B cell (primary cell): ENCODE results near the gene PLEKHJ1. TPM values are rescaled to one million over a fixed set of nuclear protein-coding genes. Genes with fewer than 3 reads are reported as not detected.

ENCODE experiments used
- ATAC-seq: fragments of 200-7000 bp; cut with Tn5 transposase; one replicate; pipeline ENCODE4 v1.10.0; 2021; ENCODE audit warnings: low read depth, mild to moderate bottlenecking, moderate number of reproducible peaks, moderate library complexity
- CTCF ChIA-PET: fragments of 350-600 bp; sonication (Branson Sonifier 250); formaldehyde crosslinking; loops from one replicate; lab custom pipeline; 2021; ENCODE audit warnings: antibody characterized with exemption, inconsistent platforms; lab: Charles Lee
- POLR2A ChIA-PET: fragments of 350-600 bp; sonication (Branson Sonifier 250); formaldehyde crosslinking; loops from one replicate; lab custom pipeline; 2021; ENCODE audit warnings: antibody characterized with exemption; lab: Charles Lee
- DNase-seq: peaks from one replicate; pipeline ENCODE4 v3.0.0; 2013
- H2AFZ ChIP-seq: 2 replicates; pipeline ENCODE4 v1.6.1; 2012; ENCODE audit warnings: mild to moderate bottlenecking, low read depth, low read length; ENCODE audit not compliant: insufficient read depth, poor library complexity, severe bottlenecking
- H3K27ac ChIP-seq, 2 donors: 1 replicate in 1 of 2; 2 replicates in 1 of 2; pipeline ENCODE4 v1.5.1; 2012 to 2013; ENCODE audit warnings: low read length in 2 of 2, mild to moderate bottlenecking in 2 of 2, moderate library complexity in 1 of 2
- H3K27me3 ChIP-seq, 4 experiments: fragments of 200-600 bp in 1 of 4; sonication (generic) in 1 of 4; replicated peaks in 1 of 4; 1 replicate in 2 of 4; 2 replicates in 2 of 4; pipeline versions ENCODE4 v1.6.1 to v1.7.0; 2013 to 2016; ENCODE audit warnings: low read length in 3 of 4, mild to moderate bottlenecking in 2 of 4, mixed read lengths in 1 of 4, moderate library complexity in 1 of 4; ENCODE audit not compliant: insufficient read depth in 4 of 4, control insufficient read depth in 3 of 4; ENCODE audit errors: control extremely low read depth in 1 of 4
- H3K36me3 ChIP-seq, 2 experiments: replicated peaks in 1 of 2; 1 replicate in 1 of 2; 2 replicates in 1 of 2; pipeline versions ENCODE4 v1.6.1 to v1.7.1; 2013; ENCODE audit warnings: low read length in 1 of 2; ENCODE audit not compliant: insufficient read depth in 2 of 2, control insufficient read depth in 1 of 2; ENCODE audit errors: control extremely low read depth in 1 of 2, extremely low read depth in 1 of 2
- H3K4me1 ChIP-seq, 2 donors: fragments of 200-600 bp in 1 of 2; sonication (generic) in 1 of 2; 1 replicate in 1 of 2; 2 replicates in 1 of 2; pipeline versions ENCODE4 v1.5.1 to v1.6.1; 2013 to 2017; ENCODE audit warnings: low read length in 2 of 2; ENCODE audit not compliant: control insufficient read depth in 2 of 2, insufficient read depth in 2 of 2
- H3K4me2 ChIP-seq: replicated peaks from 2 replicates; pipeline ENCODE3; 2012; ENCODE audit warnings: mild to moderate bottlenecking, low read depth, low read length; ENCODE audit not compliant: poor library complexity, severe bottlenecking
- H3K4me3 ChIP-seq, 5 experiments: fragments of 200-600 bp in 1 of 5; sonication (generic) in 1 of 5; 1 replicate in 3 of 5; 2 replicates in 2 of 5; pipeline versions ENCODE4 v1.5.1 to v1.7.0; 2011 to 2016; ENCODE audit warnings: low read length in 4 of 5, mild to moderate bottlenecking in 4 of 5, low read depth in 2 of 5, control low read depth in 1 of 5, moderate library complexity in 1 of 5; ENCODE audit not compliant: insufficient read depth in 1 of 5; ENCODE audit errors: control extremely low read depth in 1 of 5, extremely low read depth in 1 of 5
- H3K79me2 ChIP-seq: fragments of 200-600 bp; sonication (generic); one replicate; pipeline ENCODE4 v1.6.0; 2016; ENCODE audit warnings: low read length; ENCODE audit not compliant: control insufficient read depth, insufficient read depth
- H3K9ac ChIP-seq: fragments of 200-600 bp; sonication (generic); 2 replicates; pipeline ENCODE4 v1.6.1; 2017; ENCODE audit warnings: mild to moderate bottlenecking, low read length, moderate library complexity
- H3K9me3 ChIP-seq, 3 donors: one replicate each; pipeline versions ENCODE4 v1.6.1 to v1.7.1; 2013; ENCODE audit warnings: low read length in 2 of 3; ENCODE audit not compliant: control insufficient read depth in 2 of 3, insufficient read depth in 1 of 3; ENCODE audit errors: control extremely low read depth in 1 of 3
- H4K20me1 ChIP-seq: 2 replicates; pipeline ENCODE4 v1.6.0; 2012; ENCODE audit warnings: mild to moderate bottlenecking, low read length; ENCODE audit not compliant: insufficient read depth, control insufficient read depth, poor library complexity, severe bottlenecking
- H3K27ac Mint-ChIP-seq: one replicate; pipeline ENCODE4 v1.8.0; 2021; ENCODE audit warnings: mixed read lengths
- H3K27me3 Mint-ChIP-seq: one replicate; pipeline ENCODE4 v1.8.0; 2021; ENCODE audit warnings: mixed read lengths
- H3K4me1 Mint-ChIP-seq: one replicate; pipeline ENCODE4 v1.8.0; 2021; ENCODE audit warnings: mixed read lengths
- H3K4me3 Mint-ChIP-seq: one replicate; pipeline ENCODE4 v1.8.0; 2021; ENCODE audit warnings: mixed read lengths
- H3K9me3 Mint-ChIP-seq: one replicate; pipeline ENCODE4 v1.8.0; 2022; ENCODE audit warnings: mixed read lengths; ENCODE audit not compliant: insufficient read depth
- EZH2 ChIP-seq: IDR thresholded peaks from 2 replicates; pipeline ENCODE4 v1.6.1; 2012; ENCODE audit warnings: borderline replicate concordance, low read depth, mild to moderate bottlenecking, moderate library complexity, low read length; ENCODE audit not compliant: insufficient read depth, poor library complexity, severe bottlenecking
- WGBS: methylation state at CpG from one replicate; pipeline ENCODE4 v1.1.5; 2013; ENCODE audit warnings: missing lambda C conversion rate; ENCODE audit not compliant: insufficient coverage; 5-methylcytosine and 5-hydroxymethylcytosine counted together
- intact Hi-C: fragments of 100-400 bp; cut with micrococcal nuclease; formaldehyde crosslinking; loops from one replicate; pipeline ENCODE4 v1.10.0; 2022
- polyA plus RNA-seq: library from polyadenylated mRNA; depleted of rRNA; stranded (reverse); fragments of >200 nt; gene quantifications from 2 replicates; pipeline ENCODE4 v1.2.3, GENCODE V29; 2012
- total RNA-seq, 2 donors: library from RNA; stranded (reverse); fragments of 120-200 nt in 1 of 2; gene quantifications; 1 replicate in 1 of 2; 2 replicates in 1 of 2; pipeline versions ENCODE4 v1.2.3 to v1.2.4, GENCODE V29; 2013 to 2022
- TF ChIP-seq, protein P1 (sequence below): fragments of 200-600 bp; IDR thresholded peaks from one replicate; pipeline ENCODE4 v1.8.0; 2022; ENCODE audit warnings: antibody characterized with exemption, mild to moderate bottlenecking

Gene PLEKHJ1
- total and polyA plus RNA-seq, 2 donors (not counting 1 experiment from before 2014, with no cell fraction given), result 86.7 to 117 TPM

DNA sequence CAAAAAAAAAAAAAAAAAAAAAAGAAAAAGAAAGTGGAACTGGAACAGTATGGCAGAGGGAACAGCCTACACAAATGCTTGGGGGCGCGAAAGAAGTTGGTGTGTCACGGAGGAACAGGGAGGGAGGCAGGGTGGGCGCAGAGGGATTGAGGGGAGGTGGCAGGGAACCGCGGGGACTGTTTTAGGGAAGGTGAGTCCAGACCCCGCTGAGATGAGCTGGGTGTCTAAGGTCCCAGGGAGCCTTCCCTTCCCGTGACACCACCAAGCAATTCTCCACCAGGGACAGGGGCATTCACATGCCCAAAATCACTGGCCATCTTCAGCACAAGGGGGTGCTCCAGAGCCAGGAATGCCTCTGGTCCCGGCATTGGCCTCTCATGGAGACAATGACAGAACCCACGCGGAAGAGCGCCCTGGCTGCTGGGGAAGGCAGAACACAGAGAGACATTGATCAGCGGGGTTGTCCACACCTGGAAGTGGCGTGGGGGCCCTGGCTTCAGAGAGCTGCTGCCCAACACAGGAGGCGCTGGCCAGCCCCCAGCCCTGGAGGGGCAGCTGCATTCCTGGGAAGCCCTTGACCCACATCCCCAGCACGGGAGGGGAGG is 38.9 kb upstream of the PLEKHJ1 start:
- H3K27me3 ChIP-seq, result no peaks in the 10 kb centered on the region
- POLR2A ChIA-PET, result interaction anchor here (0.6 to 10.8 kb wide), 17 partner anchors 13 to 420 kb away, joined by 3 to 134 read pairs (median 5); partner anchors contain the start of gene JSRP1
- DNase-seq (peak; percentile 75), ATAC-seq (no peak)
- H2AFZ ChIP-seq, result no peak overlapping the region
- Mint-ChIP-seq H3K4me3 (peak overlapping the region; percentile 59), H3K9me3 (no peaks in the 10 kb centered on the region), H3K27me3 (no peaks in the 10 kb centered on the region), H3K27ac (peak overlapping the region; percentile 84), H3K4me1 (peaks cover 46% of the 10 kb centered on the region)
- H3K4me2 ChIP-seq, result peak overlapping the region; percentile 37
- H3K4me1 ChIP-seq, result peaks cover 37 to 53% of the 10 kb centered on the region in 2 donors
- intact Hi-C loops, result loop anchor here (2.0 to 10.0 kb wide), 3 partner anchors 14 to 200 kb away; partner anchors contain the start of gene GADD45B
- no peaks in the 10 kb centered on the region for H3K9me3 ChIP-seq
- WGBS, result 79% methylated on average over 14 of the region's 16 CpGs
- TF ChIP-seq EZH2, result no peak
- TF ChIP-seq, protein P1, sequence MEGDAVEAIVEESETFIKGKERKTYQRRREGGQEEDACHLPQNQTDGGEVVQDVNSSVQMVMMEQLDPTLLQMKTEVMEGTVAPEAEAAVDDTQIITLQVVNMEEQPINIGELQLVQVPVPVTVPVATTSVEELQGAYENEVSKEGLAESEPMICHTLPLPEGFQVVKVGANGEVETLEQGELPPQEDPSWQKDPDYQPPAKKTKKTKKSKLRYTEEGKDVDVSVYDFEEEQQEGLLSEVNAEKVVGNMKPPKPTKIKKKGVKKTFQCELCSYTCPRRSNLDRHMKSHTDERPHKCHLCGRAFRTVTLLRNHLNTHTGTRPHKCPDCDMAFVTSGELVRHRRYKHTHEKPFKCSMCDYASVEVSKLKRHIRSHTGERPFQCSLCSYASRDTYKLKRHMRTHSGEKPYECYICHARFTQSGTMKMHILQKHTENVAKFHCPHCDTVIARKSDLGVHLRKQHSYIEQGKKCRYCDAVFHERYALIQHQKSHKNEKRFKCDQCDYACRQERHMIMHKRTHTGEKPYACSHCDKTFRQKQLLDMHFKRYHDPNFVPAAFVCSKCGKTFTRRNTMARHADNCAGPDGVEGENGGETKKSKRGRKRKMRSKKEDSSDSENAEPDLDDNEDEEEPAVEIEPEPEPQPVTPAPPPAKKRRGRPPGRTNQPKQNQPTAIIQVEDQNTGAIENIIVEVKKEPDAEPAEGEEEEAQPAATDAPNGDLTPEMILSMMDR, result peak; percentile 48
- H3K36me3 ChIP-seq, result peaks cover 0 to 35% of the 10 kb centered on the region in 2 experiments
- H3K27ac ChIP-seq, result peak overlapping the region; percentile 18 to 41
- peaks cover 83% of the 10 kb centered on the region for H3K79me2 ChIP-seq
- H4K20me1 ChIP-seq, result peaks cover 68% of the 10 kb centered on the region
- no peak overlapping the region for H3K4me3 ChIP-seq
- CTCF ChIA-PET, result interaction anchor here (0.5 to 7.5 kb wide), 23 partner anchors 8 to 346 kb away, joined by 3 to 66 read pairs (median 4); partner anchors contain the start of genes AP3D1, JSRP1, PLEKHJ1 and SF3A2
- no peak overlapping the region for H3K9ac ChIP-seq
